Epithelial cell of esophagus (primary cell): ENCODE measurements around the gene CD200R1L.
"Not testable (repeated sequence)": the region's sequence is repeated elsewhere in the genome, so short reads cannot be mapped to it uniquely, and the experiment has no call there.

ENCODE experiments used
- DNase-seq: peaks from one replicate; pipeline ENCODE4 v3.0.0; 2010; ENCODE audit warnings: low read depth
- H3K4me3 ChIP-seq: 2 replicates; pipeline ENCODE4 v1.5.1; 2011; ENCODE audit warnings: mild to moderate bottlenecking, low read length, control low read depth
- TF ChIP-seq, protein P1 (sequence below): IDR thresholded peaks from 2 replicates; pipeline ENCODE4 v1.5.1; 2011; ENCODE audit warnings: low read depth, mild to moderate bottlenecking, low read length, control low read depth, inconsistent platforms; ENCODE audit not compliant: insufficient read depth; ENCODE audit errors: missing control alignments

CD200R1L gene

DNA sequence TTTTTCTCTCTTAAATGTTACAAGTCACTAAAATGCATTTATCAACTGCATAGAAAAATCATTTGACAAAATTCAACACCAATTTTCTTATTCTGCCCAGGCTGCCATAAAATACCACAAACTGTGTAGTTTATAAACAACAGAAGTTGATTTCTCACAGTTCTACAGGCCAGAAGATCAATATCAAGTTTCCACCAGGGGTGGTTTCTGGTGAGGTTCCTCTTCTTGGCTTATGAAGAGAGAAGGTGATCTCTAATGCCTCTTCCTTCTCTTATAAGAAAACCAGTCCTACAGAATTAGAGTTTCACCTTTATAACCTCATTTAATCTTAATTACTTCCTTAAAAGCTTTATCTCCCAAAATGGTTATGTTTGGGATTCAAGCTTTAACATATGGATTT lies 10.9 kb upstream of the CD200R1L start:
- H3K4me3 ChIP-seq, result no peak overlapping the region
- no peak for DNase-seq
- TF ChIP-seq, protein P1, sequence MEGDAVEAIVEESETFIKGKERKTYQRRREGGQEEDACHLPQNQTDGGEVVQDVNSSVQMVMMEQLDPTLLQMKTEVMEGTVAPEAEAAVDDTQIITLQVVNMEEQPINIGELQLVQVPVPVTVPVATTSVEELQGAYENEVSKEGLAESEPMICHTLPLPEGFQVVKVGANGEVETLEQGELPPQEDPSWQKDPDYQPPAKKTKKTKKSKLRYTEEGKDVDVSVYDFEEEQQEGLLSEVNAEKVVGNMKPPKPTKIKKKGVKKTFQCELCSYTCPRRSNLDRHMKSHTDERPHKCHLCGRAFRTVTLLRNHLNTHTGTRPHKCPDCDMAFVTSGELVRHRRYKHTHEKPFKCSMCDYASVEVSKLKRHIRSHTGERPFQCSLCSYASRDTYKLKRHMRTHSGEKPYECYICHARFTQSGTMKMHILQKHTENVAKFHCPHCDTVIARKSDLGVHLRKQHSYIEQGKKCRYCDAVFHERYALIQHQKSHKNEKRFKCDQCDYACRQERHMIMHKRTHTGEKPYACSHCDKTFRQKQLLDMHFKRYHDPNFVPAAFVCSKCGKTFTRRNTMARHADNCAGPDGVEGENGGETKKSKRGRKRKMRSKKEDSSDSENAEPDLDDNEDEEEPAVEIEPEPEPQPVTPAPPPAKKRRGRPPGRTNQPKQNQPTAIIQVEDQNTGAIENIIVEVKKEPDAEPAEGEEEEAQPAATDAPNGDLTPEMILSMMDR, result no peak

DNA sequence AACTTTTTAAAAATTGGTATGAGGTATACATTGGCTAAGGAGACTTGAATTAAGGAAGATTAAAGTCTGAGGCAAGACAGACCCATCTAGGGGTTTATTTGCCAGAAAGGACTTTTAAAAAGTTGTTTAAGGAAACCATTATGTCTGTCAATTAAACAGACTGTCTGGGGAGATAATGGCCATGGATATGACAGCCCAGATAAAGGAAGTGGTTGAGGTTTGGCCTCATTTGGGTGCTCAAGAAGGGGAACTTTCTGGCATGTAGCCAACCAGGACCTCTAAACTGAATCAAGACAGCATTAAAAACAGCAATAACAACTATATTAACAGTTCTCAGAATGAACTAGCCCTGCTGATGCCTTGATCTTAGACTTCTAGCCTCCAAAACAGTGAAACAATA lies 9.9 kb upstream of the CD200R1L start:
- no peak overlapping the region for H3K4me3 ChIP-seq
- no peak for DNase-seq
- TF ChIP-seq, protein P1, result no peak

DNA sequence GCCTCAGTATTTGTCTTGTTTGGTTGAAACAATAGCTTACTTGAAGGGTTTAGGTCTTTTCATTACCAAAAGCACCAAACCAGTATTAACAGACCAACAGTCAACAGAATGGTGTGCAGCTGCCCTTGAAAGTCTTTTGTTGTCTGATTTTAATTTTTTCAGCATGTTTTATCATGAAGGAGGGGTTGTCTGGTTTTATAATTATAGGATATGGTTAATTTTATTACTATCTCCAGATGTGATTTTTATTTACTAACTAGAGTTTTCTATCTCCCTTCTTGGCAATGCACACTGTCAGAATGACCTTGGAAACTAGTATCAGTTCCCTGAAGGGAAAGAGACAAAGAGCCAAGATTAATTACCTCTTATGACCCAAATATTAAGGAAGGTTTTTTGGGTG lies 9.2 kb upstream of the CD200R1L start:
- TF ChIP-seq, protein P1, result no peak
- no peak overlapping the region for H3K4me3 ChIP-seq
- no peak for DNase-seq

DNA sequence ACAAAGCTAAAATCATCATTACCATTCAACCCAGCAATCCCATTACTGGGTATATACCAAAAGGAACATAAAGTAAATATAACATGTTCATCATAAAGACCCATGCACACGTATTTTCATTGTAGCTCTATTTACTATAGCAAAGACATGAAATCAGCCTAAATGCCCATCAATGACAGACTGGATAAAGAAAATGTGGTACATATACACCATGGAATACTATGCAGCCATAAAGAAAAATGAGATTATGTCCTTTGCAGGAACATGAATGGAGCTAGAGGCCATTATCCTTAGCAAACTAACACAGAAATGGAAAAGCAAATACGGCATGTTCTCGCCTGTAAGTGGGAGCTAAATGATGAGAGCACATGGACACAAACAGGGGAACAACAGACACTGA lies 8.4 kb upstream of the CD200R1L start:
- DNase-seq, H3K4me3 ChIP-seq: not testable (repeated sequence)

DNA sequence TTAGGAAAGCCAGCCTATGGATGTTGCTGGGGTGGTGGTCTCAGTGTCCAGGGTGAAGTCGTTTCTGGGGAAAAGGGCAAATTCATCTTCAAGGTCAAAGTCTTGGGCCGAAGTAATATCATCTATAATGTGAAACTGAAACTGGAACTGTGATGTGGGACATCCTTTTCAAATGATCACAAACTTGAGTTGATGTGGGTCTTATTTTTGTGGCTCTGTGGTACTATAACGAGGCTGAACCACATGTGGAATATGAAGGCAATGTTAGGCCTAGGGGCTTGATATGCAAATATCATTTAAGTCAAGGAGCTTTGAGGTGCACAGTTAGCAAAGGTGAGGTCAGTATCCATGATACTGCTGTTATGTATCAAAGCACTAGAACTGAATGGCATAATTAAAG lies 1.5 kb upstream of the CD200R1L start:
- DNase-seq, result no peak
- H3K4me3 ChIP-seq, result no peak overlapping the region
- TF ChIP-seq, protein P1, result no peak

DNA sequence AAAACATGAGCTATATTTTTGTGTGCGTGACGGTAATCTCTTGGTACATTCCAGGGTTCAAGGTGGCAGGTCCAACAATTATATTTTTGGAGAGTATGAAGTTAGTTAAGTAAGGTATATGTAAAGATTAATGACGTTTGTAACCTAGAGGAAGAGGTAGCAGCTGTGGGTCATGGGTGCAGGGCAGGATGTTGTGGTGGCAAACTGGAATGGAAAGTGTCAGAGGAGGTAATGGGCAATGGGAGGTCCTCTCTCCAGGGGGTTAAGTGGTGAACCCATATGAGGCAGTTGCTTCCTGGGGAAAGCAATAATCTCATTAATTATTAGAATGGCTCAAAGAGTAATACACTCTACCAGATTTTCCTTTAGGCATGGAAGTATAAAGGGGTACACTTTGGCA lies 1.0 kb upstream of the CD200R1L start:
- TF ChIP-seq, protein P1, result no peak
- DNase-seq, result no peak
- H3K4me3 ChIP-seq, result no peak overlapping the region

DNA sequence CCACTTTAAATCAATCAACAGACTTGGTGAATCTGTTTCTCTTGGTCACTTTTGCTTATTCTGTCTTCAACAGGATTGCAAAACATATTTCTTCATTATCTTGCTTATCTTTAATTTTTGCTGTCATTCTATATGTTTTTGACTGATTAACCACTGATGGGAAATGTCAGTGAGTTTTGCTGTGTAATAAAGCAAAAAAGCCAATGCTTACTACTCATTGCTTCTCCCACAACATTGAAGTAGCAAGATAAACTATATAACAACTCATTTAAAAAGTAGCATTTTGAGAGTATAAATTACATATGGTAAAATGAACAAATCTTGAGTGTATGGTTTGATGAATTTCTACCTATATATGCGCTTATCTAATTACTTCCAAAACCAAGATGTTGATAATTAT lies 892 bp downstream of the CD200R1L start:
- H3K4me3 ChIP-seq, result no peak overlapping the region
- TF ChIP-seq, protein P1, result no peak
- no peak for DNase-seq

DNA sequence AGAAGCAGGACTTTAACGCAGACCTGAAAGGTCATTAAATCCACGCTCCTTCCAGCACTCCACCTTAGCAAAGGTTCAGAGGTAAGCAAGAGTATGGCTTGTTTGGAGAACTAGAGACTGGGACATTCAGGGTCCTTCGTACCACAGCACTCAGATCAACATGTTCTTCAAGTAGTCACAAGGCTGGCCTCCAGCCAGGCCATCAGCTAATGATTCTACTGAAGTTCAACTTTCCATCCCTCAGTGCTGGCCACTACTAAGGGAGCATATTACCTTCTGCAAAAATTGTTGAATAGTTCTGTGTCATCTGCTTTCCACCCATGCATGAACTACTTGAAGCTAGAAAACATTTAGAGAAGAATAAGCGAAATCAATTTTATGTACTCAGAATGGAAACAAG lies 17.6 kb downstream of the CD200R1L start:
- no peak for DNase-seq
- TF ChIP-seq, protein P1, result no peak
- no peak overlapping the region for H3K4me3 ChIP-seq
